Femur (tissue), 1 donor: ENCODE measurements around the gene PIPOX.

Experiments used
- DNase-seq: peaks from one replicate; pipeline ENCODE4 v3.0.0-alpha.2; 2017

PIPOX gene

DNA sequence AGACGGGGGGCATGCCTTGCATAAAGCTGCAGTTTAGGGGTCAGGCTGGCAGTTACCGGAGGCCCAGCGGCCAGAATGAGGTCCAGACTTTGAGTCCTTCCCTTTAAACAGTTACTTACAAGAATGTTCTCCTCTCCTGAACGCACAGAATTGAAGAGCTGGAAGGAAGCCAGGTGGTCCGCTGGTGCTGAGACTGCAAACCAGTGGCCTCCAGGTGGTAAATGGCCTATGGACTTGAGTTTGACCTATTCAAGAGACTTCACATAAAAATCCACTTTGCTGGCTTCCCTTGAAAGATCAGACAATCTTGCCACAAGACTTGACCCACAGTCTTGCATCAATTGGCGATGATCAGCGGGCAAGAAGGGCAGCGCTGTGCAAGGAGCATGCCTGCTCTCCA is 22.4 kb upstream of the PIPOX start:
- DNase-seq: no peak

DNA sequence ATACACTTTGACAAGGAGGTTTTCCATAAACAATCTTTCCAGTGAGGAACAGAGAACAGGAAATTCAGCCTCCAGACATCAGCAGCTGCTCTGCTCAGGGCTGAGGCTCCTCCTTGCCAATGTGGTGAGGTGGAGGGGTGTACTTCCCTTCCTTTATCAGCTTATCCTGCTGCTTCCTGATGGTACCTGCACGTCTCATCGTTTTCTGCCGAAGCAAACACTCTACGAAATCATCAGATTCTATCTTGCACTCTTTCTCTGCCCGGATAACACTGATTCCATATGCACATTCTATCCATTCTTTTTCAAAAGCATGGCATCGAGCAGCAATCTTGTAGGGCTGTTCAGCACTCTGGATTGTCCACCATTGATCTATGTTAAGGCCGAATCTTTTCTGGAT is 21.7 kb upstream of the PIPOX start:
- DNase-seq: no peak

DNA sequence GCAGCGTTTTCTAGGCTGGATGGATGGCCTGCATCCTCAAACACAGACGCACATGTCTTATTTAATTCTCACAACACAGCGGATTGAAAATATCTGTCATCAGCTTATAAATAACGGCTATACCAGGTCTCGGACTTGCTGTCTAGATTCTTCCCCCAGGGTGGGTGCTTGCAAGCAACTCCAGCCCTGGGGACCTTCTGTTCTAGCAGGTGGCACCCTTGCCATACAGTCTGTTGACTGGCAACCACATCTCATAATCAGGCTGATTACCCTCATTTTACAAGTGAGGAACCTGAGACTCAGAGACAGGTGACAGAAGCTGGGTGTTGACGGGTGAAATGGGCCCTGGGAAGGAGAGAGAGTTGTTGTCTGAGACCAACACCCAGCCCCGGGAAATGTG is 20.9 kb upstream of the PIPOX start:
- no peak for DNase-seq

DNA sequence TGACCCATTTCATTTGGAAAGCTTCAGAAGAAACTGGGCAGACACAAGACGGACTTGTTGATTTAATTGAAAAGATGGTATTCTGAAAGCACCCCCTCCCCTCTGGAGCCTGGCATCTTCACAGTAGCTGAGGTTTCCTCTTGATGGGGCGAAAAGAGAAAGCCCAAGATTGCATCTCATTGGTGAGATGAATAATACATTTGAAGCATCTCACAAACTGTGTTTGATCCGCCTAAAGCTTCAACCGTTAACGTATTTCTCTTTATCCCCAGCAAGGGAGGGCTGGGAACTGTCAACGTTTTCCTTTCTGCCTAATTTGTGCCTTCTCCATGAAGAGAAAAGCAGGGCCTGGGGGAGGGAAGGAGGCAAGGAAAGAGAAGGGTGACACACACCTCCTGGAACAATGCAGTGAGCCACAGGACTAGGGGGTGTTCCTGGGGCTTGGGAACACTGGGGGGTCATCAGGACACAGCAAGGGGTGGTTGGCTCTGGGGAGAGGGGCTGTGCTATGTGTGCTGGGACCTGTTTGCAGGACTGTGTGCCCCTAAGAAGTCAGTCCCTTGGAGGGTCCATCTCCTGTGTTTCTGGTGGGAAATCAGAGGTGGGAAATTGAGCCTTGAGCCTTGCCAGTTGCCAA is 18.5 kb upstream of the PIPOX start:
- DNase-seq: no peak

DNA sequence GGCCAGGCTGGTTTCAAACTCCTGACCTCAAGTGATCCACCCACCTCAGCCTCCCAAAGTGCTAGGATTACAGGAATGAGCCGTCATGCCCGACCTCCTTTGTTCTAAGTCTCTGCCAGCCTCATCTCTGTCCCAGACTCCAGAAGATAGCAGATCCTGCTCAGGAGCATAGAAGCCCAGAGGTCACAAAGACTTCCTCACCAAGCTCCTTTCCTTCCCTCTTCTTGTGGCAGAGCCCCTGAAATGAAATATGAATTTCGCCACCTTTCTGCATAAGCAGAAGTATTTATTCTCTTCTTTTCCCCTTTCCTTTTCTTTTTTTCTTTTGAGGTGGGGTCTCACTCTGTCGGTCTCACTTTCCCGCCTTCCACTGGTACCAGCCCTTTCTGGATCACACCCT is 11.5 kb upstream of the PIPOX start:
- DNase-seq: no peak

DNA sequence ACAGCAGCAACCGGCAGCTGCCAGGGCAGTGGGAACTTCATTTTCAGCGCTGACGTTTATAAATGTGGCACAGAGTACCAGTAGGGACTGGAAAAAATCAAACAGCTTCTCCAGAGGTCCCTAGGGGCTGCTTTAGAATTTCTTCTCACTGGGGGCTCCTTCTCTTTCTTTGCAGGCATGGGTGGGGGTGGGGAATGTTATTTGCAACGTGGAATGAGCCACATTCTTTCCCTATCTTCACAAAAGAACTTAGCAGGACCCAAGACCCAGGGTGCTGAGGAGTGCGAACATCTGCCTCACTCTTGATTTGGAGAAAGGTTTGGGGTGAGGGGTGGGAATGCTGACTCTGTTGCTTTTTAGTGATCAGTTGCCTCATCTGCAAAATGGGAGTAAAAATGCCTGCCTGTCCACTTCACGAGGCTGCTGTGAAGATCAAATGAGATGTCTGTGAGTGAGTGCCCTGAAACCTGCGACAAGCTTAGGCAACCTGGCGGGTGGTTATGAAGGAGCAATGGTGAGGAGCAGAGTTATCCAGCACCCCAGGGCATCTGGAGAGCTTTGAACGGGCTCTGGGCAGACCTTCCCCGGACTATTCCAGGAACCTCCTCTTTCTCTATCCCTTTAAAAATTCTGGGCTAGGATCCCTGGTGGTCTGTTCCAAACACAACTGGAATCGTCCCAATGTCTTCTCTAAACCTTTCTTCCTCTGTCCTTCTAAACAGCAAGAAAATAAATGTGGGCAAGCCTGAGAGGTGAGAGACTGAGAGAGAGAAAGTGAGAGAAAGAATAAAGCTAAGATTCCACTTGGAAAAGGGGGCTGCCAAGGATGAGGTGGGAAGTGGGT is 10.7 kb upstream of the PIPOX start:
- DNase-seq: no peak

DNA sequence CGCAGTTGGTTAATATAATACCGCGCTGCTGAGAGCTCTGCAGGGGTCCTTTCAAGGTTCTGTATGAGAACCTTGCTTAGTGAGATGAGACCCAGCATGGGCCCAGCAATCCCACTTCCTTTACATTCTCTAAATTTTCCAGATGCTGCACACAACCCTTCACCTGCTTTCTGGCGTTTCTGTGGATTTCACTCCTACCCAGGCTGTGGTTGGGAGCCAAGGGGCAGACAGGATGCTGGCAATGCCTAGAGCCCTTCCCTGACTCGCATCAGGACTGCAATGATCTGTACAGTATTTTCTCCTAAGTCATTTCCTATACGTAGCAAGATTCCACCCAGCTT is 10.1 kb upstream of the PIPOX start:
- DNase-seq: no peak

DNA sequence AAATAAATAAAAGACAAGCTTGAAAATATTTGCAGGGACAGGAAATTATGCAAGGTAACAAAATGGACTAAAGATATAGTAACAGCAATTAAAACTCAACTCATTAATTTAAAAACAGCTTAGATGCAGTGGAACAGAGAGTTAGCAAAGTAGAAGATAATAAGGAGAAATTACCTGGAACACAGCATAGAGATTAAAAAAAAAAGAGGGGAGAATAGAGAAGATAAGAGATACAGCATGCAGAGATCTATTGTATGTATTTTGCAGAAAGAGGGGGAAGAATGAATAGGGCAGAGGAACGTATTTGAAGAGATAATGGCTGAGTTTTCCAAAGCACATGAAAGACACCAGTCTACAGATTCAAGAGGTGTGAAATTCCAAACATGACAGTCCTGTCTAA is 8.4 kb upstream of the PIPOX start:
- DNase-seq: no peak

DNA sequence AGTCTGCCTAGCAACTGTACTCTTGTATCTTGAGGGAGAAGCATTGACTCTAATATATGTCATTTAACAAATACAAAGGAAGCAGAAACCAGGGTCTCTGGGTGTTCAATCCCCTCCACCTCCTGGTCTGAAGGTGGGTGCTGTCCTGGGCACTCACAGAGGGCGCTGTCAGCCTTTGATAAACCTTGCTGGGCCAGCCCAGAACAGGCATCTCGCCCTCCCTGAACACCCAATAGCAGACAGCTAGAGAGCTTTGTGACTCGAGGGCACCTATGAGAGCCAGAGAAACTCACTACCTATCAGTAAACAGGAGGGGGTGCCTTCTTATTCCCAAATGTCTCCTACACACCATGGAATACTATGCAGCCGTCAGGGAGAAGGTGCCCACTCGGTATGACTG is 6.4 kb upstream of the PIPOX start:
- no peak for DNase-seq

DNA sequence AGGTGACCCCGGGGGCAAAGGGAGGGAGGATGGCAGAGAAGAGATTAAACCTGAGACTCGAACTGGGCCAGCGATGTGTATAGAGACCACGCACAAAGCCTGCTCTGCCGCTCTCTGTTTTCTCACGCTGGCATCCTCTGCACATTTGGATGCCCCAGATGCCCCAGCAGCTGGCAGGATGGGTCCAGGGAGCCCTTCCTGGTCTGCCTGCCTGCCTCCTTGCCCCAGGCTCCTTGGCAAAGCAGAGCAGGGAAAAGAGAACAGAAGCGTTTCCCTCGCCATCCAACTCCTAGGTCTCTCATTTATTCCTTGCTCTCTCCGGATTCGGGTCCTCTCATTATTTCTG is 5.2 kb upstream of the PIPOX start:
- no peak for DNase-seq

DNA sequence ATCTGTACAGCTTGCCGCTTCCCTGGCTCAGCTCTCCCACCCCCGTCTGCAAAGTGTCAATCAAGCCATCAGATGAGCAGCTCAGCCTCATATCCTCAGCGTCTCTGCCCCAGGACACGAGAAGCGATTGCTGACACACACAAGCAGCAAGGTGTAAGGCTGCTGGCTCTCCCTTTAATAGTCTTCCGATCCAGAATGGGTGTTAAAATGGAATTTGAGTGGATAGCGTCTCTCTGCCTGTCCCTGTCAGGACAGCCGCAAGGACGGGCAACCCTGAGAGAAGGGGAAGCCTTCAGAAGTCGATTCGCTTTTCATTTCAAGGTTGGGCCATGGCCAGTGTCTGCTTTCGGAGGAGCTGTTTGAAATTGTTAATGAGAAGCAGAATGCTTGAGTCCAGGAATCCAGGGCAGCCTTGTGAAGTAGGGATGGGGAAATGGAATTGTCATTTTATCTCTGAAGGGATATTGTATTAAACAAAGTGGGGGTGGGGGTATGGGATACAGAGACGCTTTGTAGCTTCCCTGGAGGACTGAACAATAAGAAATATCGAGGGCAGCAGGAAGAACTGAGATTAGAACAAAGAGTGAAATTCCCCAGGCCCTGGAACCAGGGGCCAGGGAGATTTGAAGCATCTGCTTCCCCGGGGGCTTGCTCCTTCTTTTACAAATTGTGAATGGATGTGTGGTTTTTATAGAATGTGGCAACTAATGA is 4.7 kb upstream of the PIPOX start:
- no peak for DNase-seq

DNA sequence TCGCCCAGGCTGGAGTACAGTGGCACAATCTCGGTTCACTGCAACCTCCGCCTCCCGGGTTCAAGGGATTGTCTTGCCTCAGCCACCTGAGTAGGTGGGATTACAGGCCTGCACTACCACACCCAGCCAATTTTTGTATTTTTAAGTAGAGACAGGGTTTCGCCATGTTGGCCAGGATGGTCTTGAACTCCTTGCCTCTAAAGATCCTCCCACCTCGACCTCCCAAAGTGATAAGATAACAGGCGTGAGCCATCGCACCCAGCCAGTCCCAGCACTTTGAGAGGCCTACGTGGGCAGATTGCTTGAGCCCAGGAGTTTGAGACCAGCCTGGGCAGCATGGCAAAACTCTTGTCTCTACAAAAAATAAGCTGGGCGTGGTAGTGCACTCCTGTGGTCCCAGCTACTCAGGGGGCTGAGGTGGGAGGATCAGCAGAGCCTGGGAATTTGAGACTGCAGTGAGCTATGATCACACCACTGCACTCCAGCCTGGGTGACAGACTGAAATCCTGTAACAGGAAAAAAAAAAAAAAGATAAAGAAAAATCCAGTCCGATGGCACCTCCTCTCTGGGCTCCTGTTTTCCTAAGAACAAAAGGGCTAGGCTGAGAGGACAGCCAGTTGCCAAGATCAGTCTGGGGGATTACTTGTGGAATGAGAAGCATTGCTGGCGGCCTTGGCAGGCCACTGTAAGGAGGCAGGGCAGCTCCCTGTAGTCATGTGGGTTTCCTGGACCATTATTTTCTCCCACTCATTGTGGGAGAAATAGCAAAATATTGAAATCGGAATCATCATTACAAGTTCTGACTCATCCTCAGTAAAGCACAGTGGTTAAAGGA is 3.0 kb upstream of the PIPOX start:
- DNase-seq: peak; percentile 59

DNA sequence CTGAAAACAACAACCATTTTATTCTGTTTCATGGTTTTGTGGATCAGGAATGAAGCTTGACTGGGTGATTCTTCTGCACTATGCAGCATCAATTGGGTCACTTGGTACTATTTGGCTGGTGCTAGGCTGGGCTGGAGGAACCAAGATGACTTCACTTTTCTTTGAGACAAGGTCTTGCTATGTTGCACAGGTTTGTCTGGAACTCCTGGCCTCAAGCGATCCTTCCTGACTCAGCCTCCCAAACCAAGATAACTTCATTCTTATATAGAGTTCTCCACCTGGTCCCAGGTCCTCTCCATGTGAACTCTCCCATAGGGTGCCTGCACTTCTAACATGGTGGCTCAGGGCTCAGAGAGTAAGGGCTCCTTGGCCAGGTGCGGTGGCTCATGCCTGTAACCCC is 1.9 kb upstream of the PIPOX start:
- DNase-seq: no peak

DNA sequence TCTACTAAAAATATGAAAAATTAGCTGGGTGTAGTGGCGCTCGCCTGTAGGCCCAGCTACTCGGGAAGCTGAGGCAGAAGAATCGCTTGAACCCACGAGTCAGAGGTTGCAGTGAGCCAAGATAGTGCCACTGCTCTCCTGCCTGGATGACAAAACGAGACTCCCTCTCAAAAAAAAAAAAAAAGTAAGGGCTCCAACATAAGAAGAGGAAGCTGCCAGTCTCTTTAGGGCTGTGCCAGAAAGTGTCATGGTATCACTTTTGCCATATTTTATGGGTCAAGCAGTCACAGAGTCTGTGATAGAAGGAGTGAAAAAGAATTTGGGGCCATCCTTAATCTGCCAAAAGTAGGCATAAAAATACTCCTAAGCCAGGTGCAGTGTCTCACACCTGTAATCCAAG is 1.4 kb upstream of the PIPOX start:
- DNase-seq: no peak

DNA sequence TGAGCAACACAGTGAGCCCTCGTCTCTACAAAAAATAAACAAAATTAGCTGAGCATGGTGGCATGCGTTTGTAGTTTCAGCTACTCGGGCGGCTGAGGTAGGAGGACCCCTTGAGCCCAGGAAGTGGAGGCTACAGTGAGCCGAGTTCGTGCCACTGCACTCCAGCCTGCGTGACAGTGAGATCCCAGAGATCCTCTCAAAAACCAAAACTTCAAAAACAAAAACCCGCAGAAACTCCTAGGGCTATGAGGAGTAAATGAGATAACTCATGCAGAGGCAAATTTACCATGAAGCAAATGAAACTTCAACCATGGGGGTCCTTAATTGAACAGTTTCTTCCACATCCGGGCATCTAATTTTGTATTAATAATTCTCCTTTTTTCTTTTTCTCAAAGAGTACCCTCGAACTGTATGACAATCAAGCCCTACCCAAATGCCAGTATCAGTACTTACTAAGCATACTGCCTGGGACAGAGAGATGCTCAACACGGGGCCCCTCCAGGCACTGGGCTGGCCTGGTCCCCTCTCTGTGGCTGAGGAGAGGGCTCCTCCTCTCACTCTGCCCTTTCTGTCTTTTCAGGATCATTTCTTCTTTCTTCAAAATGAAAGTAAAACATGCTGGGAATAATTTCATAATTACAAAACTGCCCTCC is 789 bp upstream of the PIPOX start:
- DNase-seq: no peak

DNA sequence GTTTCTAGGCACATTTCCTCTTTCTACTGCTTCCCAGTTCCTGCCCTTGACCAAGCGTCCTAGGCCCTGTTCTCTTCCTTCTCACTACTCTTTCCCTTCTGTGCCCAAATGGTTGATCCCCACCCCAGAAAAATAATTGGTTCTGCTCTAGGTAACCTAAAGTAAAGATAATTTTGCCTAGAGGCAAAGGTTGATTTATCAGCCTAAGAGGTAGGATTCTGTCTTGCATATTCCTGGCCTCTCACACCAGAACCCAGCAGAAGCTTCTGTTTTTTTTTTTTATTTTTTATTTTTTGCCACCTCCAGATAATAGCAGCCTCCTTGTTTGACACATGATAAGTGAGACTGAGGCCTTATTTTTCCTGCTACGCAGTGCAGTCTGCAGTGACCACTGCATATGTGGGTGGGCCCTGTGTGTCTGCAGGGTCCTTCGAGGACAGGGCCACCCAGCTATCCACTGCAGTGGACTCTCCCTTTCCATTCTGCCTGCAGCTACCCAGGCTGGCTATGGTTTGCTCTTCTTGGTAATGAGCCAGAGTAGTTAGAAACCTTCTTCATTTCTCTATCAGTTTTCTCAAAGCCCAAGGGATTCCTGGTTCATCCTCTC is 701 bp downstream of the PIPOX start:
- DNase-seq: no peak

DNA sequence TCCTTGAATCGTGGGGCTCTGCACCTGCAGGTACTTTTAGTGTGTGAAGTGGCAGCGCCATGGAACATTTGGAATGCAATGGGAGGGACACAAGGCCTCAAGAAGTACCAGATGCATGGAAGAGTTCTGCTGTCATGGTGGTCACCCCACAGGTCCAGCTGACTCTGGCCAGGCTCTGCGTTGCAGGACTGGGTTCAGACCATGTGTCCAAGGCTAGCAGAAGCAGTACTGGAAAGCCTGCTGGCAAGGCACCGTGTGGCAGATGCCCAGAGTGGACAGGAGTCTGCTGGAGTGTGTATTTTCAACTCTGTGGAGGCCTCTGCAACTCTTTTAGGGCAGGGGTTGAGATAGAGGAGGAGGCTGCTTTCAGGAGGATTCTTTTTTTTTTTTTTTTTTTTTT is 2.1 kb downstream of the PIPOX start:
- DNase-seq: no peak

DNA sequence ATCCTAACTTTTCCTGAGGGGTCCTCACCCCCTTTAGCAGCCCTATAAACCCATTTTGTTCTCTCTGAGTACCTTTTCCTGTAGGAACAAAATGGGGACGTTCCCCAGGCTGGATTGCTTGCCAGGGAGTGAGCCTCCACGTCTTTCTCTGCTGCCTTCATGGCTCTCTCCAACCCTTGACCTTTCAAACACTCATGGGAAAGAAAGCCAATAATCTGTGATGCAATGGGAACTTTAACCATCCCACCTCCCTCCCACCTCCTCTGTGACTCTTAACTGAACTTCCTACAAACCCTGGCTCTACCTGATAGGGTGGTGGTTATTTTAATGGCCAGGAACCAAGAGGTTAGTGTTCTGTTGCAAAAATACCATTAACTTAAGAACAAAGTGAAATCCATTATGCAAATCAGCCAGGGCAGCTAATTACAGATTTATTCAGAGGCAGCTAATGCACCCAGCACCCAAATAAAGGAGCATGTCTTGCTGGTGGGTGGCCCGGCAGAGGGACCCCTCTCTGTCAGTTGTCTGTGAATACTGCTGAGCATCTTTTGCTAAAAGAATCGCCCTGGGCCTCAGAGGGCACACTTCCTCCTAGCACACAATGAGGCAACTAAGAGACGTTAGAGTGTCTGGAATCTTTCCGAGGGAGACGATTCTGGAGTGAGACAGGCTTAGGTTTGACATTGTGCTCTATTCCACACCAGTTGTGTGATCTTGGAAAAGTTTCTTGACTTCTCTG is 3.0 kb downstream of the PIPOX start:
- no peak for DNase-seq

DNA sequence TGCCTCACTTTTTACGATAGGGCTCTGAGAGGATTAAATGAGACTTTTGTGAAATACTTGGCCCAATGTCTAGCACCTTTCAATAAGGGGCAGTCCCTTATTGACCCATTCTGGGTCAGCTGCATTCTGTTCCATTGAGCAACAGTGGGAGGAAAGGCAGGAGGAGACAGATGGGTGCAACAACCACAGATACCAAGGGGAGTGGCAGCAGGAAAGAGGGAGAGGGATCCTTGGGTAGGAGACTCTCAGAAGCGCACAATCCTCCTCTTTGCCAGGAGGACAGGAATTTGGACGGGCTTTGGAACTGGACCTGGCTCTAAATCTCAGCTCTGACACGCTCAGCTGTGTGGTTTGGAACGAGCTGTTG is 3.5 kb downstream of the PIPOX start:
- DNase-seq: no peak

DNA sequence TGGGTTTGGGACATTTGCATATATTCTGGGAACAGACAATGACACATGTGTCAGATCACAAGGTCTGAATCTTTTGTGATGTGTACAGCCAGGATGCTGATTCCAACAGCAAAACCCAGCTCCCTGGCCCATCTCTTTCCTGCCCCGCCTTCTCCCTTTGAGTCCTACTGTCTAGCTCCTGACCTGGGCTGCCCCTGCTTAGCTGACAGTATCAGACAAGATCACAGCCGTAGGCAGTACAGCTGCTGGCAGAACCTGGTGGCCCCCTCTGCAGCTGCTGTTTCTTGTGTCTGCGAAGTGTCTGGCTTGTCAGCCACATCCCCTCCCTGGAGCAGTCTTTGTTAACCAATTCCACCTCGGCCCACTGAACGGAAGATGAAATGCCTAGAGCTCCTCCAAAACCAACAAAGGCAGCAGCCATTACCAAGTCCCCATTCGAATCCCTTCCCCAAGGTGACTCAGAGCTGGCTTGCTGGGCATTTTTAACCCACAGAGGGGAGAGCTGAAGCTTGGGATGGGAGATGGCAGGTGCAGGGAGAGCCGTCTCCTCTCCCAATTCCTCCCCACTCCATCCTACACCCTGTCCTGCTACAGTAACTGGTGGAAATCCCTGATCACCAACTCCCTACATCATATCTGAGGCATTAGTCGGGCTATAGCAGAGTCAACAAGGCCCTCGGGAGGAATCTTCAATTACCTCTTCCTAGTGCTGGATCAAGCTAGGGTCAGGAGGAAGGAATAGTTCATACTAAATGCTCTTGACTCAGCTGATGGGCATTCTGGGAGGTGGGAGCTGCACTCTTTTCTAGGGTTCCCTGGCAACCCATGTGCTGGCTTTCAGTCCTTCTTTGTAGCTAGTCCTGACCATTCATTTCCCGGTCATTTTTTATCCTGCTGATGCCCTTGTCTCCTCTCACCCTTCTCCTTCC is 5.8 kb downstream of the PIPOX start:
- DNase-seq: peak; percentile 62
